GM11168 (cell line): Measurements from ENCODE around the gene ARHGEF17.

ENCODE experiments used
- in situ Hi-C: fragments of 300-500 bp; cut with MboI; formaldehyde crosslinking; loops from one replicate; pipeline ENCODE4 v1.12.0; 2022; ENCODE audit warnings: low sequenced_read_pairs; ENCODE audit not compliant: unreplicated experiment

ARHGEF17 gene

DNA sequence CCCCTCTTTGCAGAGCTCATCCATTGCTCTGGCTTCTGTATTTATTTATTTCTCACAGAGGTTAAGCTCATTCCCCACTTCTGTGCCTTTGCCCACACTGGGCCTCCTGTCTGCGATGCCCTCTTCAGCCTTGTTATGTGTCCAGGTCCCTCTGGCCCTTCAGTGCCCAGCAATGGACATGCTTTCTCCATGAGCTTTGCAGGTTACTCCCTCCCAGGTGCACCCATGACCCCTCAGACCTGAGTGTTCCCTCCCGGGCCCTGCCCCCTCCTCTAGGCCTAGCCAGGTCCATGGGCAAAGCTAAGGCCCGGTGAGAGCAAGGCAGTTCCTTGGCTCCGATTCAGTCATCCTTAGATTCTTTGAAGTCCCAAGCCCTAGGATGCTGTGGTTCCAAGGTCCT lies 17.5 kb upstream of the ARHGEF17 start:
- in situ Hi-C loops, result no loop called here

DNA sequence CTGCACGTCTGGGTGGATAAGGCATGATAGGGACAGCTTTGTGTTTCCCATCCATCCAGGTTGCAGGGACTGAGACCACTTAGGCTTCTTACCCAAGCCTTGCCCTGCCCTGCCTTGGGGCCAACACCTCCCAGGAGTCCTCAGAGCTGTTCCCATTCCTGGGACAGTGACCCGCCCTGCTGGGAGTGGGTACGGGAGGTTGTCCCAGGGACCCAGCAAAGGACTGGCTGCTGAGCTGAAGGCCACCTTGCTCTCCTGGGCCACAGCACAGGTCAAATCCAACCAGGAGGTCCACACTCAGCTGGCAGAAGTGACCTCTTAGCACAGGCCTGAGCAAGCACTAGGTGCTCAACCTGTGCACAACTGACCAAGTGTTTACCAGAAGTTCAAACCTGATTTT lies 16.9 kb upstream of the ARHGEF17 start:
- in situ Hi-C loops, result no loop called here

DNA sequence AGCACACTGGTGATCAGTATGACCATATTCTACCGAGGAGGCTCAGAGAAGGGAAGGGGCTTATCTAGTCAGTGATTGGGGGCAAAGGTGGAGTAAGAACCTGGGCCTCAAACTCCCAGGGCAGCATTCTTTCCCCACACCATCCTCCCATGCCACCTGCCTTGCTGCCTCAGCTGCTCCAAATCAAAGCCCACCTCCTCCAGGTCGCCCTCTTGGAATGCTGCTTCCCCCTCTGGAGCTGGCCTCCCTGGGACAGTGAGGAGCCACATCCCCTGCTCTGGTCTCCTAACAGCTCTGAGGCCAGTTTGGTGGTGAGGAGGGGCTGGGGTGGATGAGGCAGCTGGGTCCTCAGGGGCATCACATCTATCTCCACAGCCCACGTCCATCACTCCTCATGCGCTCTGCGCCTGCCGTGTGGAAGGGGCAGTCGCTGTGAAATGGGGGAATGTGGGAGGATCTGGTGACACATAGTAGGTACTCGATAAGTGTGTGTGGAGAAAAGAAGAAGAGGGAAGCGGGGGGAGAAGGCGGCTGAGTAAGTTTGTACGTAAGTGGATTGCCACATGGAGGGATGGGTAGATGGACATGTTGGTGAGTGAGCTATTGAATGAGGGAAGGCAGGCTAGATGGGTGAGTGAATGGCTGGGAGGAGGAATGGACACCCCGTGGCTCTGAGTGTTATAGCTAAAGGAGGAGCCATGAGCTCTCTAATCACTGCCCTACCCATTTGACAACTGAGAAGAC lies 16.1 kb upstream of the ARHGEF17 start:
- in situ Hi-C loops, result no loop called here

DNA sequence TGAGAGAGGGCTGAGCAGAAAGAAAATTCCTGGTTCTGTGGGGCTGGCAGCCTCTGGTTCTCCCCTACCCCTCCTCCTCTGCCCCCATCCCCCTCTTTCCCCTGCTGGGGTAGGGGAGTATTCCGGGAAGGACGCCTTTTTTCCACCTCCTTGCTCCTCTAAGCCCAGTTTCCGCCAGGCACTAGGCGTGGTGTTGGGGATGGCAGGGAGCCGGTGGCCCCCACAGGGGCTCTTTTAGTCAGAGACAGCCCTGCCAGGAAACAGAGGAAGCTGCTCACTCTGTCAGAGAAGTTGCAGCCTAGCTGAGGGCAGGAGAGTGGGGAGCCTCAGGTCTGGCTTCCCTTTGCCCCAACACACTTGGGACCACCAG lies 15.6 kb upstream of the ARHGEF17 start:
- in situ Hi-C loops, result no loop called here

DNA sequence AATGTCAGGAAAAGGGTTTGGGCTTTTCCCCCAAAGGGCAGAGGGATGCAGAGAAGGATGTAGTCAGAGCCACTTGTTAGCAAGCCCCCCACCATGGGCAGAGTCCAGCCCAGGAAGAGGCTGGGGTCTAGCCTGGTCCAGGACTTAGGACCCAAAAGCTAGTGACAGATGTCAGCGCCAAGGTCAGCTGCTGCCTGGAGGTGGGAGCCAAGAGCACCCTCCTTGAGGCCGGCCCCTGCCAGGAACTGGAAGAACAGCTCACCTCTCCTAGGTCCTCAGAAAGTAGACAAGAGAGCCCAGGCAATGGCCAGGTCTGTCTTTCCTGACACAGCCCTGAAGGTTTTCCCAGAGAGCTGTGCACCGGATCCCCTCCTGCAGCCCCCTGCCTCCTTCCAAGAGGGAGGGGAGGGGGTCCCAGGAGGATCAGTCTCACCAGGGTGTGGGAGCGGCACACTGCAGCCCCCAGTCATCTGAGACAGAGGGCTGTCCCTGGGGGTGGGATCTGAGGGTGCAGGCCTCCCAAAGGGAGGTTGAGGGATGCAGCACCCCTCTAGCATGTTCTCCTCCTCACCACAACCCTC lies 14.6 kb upstream of the ARHGEF17 start:
- in situ Hi-C loops, result no loop called here

DNA sequence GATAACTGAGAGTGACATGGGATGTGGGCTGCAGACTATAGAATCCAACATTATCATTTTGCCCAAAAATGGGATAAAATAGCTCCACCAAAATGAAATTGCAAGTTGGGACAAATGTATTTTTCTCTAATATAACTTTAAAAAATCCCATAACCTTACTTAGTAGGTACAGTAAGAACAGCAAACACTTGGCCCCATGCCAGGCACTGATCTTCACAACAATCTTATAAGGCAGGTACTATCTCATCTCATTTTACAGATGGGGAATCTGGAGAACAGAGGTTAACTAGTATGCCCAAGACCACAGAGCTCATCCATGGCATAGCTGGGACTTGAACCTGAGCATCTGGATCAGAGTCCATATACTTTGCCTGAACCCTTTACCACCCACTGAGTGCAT lies 13.5 kb upstream of the ARHGEF17 start:
- in situ Hi-C loops, result no loop called here

DNA sequence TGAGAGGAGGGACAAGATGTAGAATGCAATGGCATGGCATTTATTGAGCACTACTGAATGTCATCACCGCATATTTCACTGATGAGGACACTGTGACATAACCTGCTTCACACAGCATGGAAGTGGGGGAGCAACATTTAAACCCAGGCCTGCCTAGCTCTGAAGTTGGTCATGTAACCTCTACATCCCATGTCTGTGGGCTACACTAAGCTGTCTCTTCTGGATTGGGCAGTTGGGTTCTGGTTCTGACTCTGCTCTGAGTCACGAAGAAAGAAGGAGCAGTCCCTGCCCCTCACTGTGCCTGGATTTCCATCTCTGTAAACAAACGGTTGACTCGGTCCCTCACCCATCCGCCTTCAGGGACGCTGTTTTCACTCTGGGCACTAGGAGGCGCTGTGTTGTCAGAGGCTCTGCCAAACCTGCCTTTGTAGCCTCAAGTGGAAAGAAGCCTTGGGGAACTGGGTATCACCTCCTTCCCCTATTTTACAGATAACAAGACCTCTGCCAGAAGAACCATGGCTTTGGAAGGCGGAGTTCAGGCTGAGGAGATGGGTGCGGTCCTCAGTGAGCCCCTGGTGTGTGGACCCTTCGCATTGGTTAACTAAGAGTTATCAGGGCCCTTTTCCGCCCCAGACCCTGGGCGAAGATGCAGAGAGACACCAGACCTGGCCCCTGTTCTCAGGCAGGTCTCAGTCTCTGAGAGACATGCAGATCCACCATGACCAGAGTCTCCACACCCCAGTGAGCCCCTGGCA lies 12.7 kb upstream of the ARHGEF17 start:
- in situ Hi-C loops, result no loop called here

DNA sequence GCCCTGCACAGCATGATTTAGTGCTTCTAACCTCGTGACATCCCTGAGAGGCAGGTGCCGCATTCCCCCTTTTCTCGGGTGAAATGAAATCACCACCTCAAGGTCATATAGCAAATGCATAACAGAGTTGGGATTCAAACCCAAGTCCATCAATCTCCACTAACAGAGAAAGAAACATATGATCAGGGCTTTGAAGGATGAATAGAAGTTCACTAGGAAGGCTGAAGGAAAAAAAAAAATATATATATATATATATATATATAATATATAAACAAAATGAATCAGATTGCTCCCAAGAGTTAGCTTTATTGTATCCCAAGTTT lies 12.1 kb upstream of the ARHGEF17 start:
- in situ Hi-C loops, result no loop called here

DNA sequence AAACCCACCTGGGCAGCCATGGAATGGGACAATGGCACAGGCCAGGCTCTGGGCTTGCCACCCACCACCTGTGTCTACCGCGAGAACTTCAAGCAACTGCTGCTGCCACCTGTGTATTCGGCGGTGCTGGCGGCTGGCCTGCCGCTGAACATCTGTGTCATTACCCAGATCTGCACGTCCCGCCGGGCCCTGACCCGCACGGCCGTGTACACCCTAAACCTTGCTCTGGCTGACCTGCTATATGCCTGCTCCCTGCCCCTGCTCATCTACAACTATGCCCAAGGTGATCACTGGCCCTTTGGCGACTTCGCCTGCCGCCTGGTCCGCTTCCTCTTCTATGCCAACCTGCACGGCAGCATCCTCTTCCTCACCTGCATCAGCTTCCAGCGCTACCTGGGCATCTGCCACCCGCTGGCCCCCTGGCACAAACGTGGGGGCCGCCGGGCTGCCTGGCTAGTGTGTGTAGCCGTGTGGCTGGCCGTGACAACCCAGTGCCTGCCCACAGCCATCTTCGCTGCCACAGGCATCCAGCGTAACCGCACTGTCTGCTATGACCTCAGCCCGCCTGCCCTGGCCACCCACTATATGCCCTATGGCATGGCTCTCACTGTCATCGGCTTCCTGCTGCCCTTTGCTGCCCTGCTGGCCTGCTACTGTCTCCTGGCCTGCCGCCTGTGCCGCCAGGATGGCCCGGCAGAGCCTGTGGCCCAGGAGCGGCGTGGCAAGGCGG lies 11.4 kb upstream of the ARHGEF17 start:
- in situ Hi-C loops, result no loop called here

DNA sequence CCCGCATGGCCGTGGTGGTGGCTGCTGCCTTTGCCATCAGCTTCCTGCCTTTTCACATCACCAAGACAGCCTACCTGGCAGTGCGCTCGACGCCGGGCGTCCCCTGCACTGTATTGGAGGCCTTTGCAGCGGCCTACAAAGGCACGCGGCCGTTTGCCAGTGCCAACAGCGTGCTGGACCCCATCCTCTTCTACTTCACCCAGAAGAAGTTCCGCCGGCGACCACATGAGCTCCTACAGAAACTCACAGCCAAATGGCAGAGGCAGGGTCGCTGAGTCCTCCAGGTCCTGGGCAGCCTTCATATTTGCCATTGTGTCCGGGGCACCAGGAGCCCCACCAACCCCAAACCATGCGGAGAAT lies 10.9 kb upstream of the ARHGEF17 start:
- in situ Hi-C loops, result no loop called here

DNA sequence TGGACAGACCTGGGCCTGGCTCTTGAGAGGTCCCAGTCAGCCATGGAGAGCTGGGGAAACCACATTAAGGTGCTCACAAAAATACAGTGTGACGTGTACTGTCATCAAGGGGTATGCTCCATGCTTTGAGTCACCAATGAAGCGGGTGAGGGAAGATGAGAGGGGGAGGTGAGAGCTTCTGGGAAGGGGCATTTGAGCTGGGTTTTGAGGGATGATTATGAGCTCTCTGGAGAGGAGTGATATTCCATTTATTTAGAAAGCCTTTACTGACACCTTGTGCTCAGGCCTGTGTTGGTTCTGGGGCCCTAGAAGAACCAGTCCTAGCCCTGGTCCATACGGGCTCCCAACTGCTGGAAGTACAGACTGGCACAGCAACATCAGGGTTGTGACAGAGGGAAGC lies 10.4 kb upstream of the ARHGEF17 start:
- in situ Hi-C loops, result no loop called here

DNA sequence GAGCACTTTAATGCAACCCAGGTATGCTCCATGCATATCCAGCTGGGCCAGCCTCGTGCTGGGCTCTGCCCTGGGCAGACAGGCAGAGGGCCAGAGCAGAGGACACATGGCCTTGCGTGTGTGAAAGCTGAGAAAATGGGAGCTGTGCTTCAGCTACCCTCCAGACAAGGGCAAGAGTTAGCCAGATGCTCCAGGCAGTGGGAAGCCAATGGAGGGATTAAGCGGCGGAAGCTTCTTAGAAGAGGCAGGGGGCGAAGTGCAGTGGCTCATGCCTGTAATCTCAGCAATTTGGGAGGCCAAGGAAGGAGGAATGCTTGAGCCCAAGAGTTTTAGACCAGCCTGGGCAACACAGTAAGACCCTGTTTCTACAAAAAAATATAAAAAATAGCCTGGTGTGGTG lies 9.8 kb upstream of the ARHGEF17 start:
- in situ Hi-C loops, result no loop called here

DNA sequence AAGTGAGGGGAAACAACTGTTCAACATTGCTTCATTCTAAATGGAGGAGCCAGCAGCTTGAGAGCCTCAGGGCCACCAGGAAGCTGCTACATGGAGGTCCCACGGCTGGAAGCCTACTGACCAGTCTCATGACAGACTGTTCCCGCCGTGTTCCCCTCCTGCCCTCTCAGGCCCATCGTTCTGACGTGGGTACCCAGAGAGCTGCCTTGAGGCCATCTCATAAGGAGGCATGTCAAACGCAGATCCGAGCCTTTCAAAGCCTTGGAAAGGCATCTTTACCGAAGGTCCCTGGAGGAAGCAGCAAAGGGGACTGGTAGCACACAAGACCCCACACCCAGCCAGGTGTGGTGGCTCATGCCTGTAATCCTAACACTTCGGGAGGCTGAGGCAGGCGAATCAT lies 8.3 kb upstream of the ARHGEF17 start:
- in situ Hi-C loops, result loop anchor here (5.0 kb wide), 1 partner anchor 38 kb away; no protein-coding TSS in a partner anchor

DNA sequence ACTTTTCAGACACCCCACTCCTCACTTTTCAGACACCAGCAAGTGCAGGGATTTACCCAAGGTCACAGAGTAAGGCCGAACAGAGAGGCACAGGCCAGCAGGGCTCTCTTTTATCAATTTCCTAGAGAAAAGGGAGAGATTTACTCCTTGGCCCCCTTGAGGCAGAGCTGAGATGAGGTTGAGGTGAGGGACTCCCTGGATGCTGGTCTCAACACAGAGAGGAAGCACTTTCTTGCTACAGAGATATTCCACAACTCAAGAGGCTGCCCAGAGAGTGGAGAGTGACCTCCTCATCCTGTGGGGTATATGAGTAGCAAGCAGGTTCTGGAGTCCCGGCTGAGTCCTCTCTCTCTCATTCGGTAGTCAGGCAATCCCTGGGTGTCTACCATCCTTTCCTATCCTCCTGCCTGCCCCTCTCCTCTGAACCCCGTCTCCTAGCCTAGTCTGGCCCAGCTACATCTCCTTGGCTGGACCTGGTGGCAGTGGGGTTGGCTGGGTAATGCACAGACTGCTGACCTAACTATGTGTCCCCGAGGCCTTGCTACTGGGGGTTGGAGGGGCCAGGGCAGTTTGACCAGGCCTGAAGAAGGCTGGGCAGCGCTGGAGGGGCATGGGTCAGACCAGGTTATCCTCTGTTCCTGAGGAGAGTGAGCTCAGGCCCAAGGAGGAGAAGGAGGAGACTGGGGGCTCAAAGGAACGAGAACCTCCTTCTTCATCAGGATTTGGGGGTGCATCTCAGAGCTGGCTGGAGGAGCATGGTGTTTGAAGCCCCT lies 1.8 kb upstream of the ARHGEF17 start:
- in situ Hi-C loops, result no loop called here

DNA sequence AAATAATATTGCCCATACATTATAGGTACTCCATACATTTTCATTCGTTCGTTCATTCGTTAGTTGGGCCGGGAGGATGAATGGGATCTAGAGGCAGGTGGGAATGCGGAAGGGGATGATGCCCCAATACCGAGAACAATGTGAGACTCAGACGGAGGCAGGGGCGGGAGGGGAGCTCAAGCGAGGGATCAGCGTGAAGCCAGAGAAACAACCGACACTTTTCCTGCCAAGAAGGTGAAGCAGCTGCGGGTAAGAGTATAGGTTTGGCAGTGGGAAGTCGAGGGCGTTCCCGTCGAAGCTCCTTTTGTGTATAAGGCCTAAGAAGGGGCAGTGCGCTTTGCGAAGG lies 1.1 kb upstream of the ARHGEF17 start:
- in situ Hi-C loops, result no loop called here

DNA sequence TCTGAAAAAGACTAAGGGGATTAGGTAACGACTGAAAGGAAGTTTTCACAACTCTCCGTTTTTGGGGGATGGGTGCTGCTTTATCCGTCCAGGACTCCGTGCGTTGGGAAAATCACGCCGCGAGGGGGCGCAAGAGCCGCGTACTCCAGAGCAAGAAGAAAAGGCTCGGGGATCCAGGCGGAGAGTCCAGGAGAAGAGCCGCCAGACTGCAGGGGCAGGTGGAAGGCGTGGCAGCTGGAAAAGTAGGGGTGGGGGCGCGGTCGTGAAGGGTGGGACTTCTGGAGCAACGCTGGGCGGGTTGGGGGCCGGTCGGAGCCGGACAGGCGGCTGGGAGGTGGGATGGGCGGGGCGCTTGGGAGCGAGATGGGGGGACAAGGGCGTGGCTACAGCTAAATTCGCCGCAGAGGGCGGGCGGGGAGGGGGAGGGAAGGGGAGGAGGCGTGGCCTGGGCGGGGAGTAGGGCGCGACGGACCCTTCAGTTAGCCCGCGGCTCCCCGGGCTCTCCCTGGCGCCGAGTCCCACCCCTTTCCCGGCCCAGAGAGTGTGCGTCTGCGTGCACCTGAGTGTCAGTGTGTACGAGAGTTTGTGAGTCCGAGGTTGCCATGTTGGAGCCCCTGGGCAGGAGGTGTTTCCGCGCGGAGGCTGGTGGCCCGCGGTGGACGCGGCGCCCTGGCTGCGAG lies 613 bp upstream of the ARHGEF17 start:
- in situ Hi-C loops, result no loop called here

DNA sequence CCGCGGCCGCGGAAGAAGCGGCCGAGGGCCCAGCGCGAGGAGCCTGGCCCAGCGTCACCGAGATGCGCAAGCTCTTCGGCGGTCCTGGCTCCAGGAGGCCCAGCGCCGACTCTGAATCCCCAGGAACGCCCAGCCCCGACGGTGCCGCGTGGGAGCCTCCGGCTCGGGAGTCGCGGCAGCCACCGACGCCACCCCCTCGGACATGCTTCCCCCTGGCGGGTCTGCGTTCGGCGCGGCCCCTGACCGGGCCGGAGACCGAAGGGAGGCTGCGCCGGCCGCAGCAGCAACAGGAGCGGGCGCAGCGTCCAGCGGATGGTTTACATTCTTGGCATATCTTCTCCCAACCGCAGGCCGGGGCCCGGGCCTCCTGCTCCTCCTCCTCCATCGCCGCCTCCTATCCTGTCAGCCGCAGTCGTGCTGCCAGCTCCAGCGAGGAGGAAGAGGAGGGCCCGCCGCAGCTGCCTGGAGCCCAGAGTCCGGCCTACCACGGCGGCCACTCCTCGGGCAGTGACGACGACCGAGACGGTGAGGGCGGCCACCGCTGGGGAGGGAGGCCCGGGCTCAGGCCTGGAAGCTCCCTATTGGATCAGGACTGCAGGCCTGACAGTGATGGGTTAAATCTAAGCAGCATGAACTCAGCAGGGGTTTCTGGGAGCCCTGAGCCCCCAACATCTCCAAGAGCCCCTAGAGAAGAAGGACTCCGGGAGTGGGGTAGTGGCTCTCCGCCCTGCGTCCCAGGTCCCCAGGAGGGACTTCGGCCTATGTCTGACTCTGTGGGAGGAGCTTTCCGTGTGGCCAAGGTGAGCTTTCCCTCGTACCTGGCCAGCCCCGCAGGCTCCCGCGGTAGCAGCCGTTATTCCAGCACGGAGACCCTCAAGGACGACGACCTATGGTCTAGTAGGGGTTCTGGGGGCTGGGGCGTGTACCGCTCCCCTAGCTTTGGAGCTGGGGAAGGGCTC lies 1.2 kb downstream of the ARHGEF17 start:
- in situ Hi-C loops, result no loop called here

DNA sequence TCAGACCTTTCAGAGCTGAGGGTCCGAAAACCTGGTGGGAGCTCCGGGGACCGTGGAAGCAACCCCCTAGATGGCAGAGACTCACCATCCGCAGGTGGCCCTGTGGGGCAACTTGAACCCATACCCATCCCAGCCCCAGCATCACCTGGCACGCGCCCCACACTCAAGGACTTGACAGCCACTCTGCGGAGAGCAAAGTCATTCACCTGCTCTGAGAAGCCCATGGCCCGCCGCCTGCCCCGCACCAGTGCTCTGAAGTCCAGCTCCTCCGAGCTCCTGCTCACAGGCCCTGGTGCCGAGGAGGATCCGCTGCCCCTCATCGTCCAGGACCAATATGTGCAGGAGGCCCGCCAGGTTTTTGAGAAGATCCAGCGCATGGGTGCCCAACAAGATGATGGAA lies 2.0 kb downstream of the ARHGEF17 start:
- in situ Hi-C loops, result no loop called here
